Parathyroid adenoma (tissue), 2 donors: Measurements from ENCODE around the gene LGR5.

Experiments used
- H2AFZ ChIP-seq: fragments of 300-600 bp; sonication (generic); one replicate; pipeline ENCODE4 v1.7.0; 2017; ENCODE audit warnings: antibody characterized with exemption, mild to moderate bottlenecking
- H3K27ac ChIP-seq: fragments of 300-600 bp; sonication (generic); one replicate; pipeline ENCODE4 v1.7.0; 2017
- H3K27me3 ChIP-seq: fragments of 300-600 bp; sonication (generic); one replicate; pipeline ENCODE4 v1.7.0; 2017; ENCODE audit warnings: low read length; ENCODE audit not compliant: control insufficient read depth, insufficient read depth
- H3K36me3 ChIP-seq: fragments of 300-600 bp; sonication (generic); one replicate; pipeline ENCODE4 v1.7.0; 2017; ENCODE audit warnings: low read length; ENCODE audit not compliant: control insufficient read depth, insufficient read depth
- H3K4me1 ChIP-seq: fragments of 300-600 bp; sonication (generic); one replicate; pipeline ENCODE4 v1.7.0; 2017; ENCODE audit warnings: control low read depth
- H3K4me2 ChIP-seq: fragments of 300-600 bp; sonication (generic); one replicate; pipeline ENCODE4 v1.7.0; 2017; ENCODE audit warnings: low read length
- H3K4me3 ChIP-seq: fragments of 300-600 bp; sonication (generic); one replicate; pipeline ENCODE4 v1.7.0; 2017; ENCODE audit warnings: low read depth, low read length
- H3K79me2 ChIP-seq: fragments of 300-600 bp; sonication (generic); one replicate; pipeline ENCODE4 v1.7.0; 2017; ENCODE audit warnings: control low read depth
- H3K9ac ChIP-seq: fragments of 300-600 bp; sonication (generic); one replicate; pipeline ENCODE4 v1.7.0; 2017; ENCODE audit warnings: mild to moderate bottlenecking
- H3K9me3 ChIP-seq: fragments of 300-600 bp; sonication (generic); one replicate; pipeline ENCODE4 v1.7.0; 2017; ENCODE audit warnings: low read length; ENCODE audit not compliant: control insufficient read depth
- CTCF ChIP-seq: fragments of 300-600 bp; sonication (generic); IDR thresholded peaks from one replicate; pipeline ENCODE4 v1.7.0; 2017; ENCODE audit warnings: antibody characterized with exemption, mild to moderate bottlenecking
- donor health status: primary hyperparathyroidism.

LGR5 gene

DNA sequence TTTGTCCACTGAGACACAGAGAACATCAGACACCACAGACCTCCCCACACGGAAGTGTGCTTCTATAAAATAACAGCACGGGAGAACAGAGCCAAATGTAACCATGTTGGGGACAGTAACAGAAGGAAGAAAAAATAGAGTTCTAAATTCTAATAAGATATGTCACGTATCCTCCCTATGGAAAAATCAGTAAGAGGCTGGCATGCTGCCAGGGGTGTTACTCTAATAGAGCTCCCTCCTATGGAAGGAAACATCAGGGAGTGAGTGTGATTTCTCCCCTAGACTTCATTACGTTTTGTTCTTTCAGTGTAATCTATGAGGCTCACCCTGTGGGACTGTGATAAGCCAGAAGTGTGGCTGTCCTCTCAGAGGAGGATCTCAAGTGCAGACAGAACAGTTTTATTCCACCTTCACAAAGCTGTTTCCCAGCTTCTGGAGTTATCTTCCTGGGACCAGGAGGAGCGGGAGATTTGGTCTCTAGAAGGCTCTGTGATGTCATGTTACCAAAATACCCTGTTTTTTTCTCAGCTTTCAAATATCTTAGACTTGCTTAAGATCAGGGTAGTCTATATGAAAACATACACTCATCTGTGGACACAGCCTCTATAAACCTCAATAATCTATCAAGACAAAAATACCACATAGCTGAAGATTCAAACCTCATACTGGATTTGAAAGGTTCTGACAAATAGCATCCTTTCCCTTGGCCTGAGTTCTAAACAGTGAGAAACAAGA lies 154.8 kb downstream of the LGR5 start:
- Histone ChIP-seq H3K9ac (no peak overlapping the region), H3K4me1 (no peaks in the 10 kb centered on the region), H3K79me2 (no peaks in the 10 kb centered on the region), H2AFZ (no peak overlapping the region), H3K27ac (no peak overlapping the region), H3K4me2 (no peak overlapping the region), H3K27me3 (no peaks in the 10 kb centered on the region), H3K4me3 (no peak overlapping the region), H3K36me3 (no peaks in the 10 kb centered on the region), H3K9me3 (no peaks in the 10 kb centered on the region)
- TF ChIP-seq CTCF, result no peak

DNA sequence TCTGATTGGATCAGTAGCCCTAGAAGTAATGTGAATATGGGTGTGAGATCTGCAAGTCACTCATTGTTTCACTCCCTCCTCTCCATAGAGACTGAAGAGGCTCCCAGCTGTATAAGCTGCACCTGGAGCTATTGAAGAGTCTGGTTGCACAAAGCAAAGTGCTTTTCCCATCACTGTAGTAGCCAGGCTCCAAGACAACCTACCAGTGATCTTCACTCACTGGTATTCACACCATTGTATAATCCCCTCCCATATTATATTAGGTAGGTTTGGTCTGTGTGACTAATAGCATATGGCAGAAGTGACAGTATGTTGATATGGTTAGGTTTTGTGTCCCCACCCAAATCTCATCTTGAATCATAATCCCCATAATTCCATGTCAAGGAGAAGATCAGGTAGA lies 159.6 kb downstream of the LGR5 start:
- no peak overlapping the region for H2AFZ ChIP-seq
- H3K9ac ChIP-seq, result no peak overlapping the region
- H3K4me2 ChIP-seq, result no peak overlapping the region
- H3K27me3 ChIP-seq, result no peaks in the 10 kb centered on the region
- H3K9me3 ChIP-seq, result no peaks in the 10 kb centered on the region
- H3K4me1 ChIP-seq, result no peaks in the 10 kb centered on the region
- H3K36me3 ChIP-seq, result no peaks in the 10 kb centered on the region
- TF ChIP-seq CTCF, result no peak
- H3K27ac ChIP-seq, result no peak overlapping the region
- no peaks in the 10 kb centered on the region for H3K79me2 ChIP-seq
- H3K4me3 ChIP-seq, result no peak overlapping the region

GRCh38 chr12:71601546-71601945 lies 161.9 kb downstream of the LGR5 start:
- H3K4me1 ChIP-seq, result no peaks in the 10 kb centered on the region
- H3K27me3 ChIP-seq, result no peaks in the 10 kb centered on the region
- H3K4me3 ChIP-seq, result no peak overlapping the region
- no peak overlapping the region for H3K27ac ChIP-seq
- no peak overlapping the region for H2AFZ ChIP-seq
- no peaks in the 10 kb centered on the region for H3K79me2 ChIP-seq
- H3K36me3 ChIP-seq, result no peaks in the 10 kb centered on the region
- TF ChIP-seq CTCF, result no peak
- no peaks in the 10 kb centered on the region for H3K9me3 ChIP-seq
- H3K4me2 ChIP-seq, result no peak overlapping the region
- no peak overlapping the region for H3K9ac ChIP-seq

- H3K27ac ChIP-seq, result no peak overlapping the region
- H3K4me3 ChIP-seq, result no peak overlapping the region
- no peaks in the 10 kb centered on the region for H3K36me3 ChIP-seq
- no peaks in the 10 kb centered on the region for H3K4me1 ChIP-seq
- no peak overlapping the region for H3K9ac ChIP-seq
- H3K27me3 ChIP-seq, result no peaks in the 10 kb centered on the region
- no peak for TF ChIP-seq CTCF
- H3K79me2 ChIP-seq, result no peaks in the 10 kb centered on the region
- no peak overlapping the region for H3K4me2 ChIP-seq
- no peaks in the 10 kb centered on the region for H3K9me3 ChIP-seq
- H2AFZ ChIP-seq, result no peak overlapping the region
Measured at GRCh38 chr12:71602761-71603577, 163.4 kb downstream of the LGR5 start.
